Cardiac muscle cell (in vitro differentiated cells and primary cell): ENCODE results near the gene TTC1. TPM values are rescaled to one million over a fixed set of nuclear protein-coding genes. Genes with fewer than 3 reads are reported as not detected.
A peak's percentile ranks its signal among the peaks of the same experiment; 100 is the strongest.

Experiments used
- DNase-seq, 2 donors: peaks; one replicate each; pipeline versions ENCODE4 v3.0.0 to v3.0.0-alpha.2; 2010 to 2017; ENCODE audit warnings: low read depth in 1 of 2, low spot score in 1 of 2
- H3K27ac ChIP-seq: fragments of 200-600 bp; sonication (generic); 2 replicates; pipeline ENCODE4 v1.5.1; 2016
- H3K27me3 ChIP-seq: fragments of 200-600 bp; sonication (generic); 2 replicates; pipeline ENCODE4 v1.6.0; 2016; ENCODE audit warnings: control low read depth
- H3K36me3 ChIP-seq: fragments of 200-600 bp; sonication (generic); 2 replicates; pipeline ENCODE4 v1.5.1; 2016; ENCODE audit warnings: control low read depth
- H3K4me1 ChIP-seq: fragments of 200-600 bp; sonication (generic); 2 replicates; pipeline ENCODE4 v1.8.1; 2017; ENCODE audit warnings: low read depth, mild to moderate bottlenecking, mixed run types
- H3K4me3 ChIP-seq: fragments of 200-600 bp; sonication (generic); 2 replicates; pipeline ENCODE4 v1.5.1; 2016; ENCODE audit warnings: mild to moderate bottlenecking
- H3K9me3 ChIP-seq: fragments of 200-600 bp; sonication (generic); 2 replicates; pipeline ENCODE4 v1.5.1; 2017; ENCODE audit warnings: low read depth, mild to moderate bottlenecking, control low read depth
- polyA plus RNA-seq: library from polyadenylated mRNA; unstranded; fragments of >200 nt; fragmentation: Nextera tagmentation; extraction: Ambion mirVana; gene quantifications from 2 replicates; pipeline ENCODE4 v1.2.1, GENCODE V29; 2016
- total RNA-seq: library from RNA; depleted of rRNA; stranded (reverse); fragments of >200 nt; gene quantifications from 2 replicates; pipeline ENCODE4 v1.2.3, GENCODE V29; 2016
- TF ChIP-seq, protein P1 (sequence below): IDR thresholded peaks from 2 replicates; pipeline ENCODE4 v1.5.1; 2012; ENCODE audit warnings: low read depth, mild to moderate bottlenecking, low read length

TTC1 gene
- total and polyA plus RNA-seq, 2 experiments from 2014 or later, result 28.1 to 54.6 TPM

DNA sequence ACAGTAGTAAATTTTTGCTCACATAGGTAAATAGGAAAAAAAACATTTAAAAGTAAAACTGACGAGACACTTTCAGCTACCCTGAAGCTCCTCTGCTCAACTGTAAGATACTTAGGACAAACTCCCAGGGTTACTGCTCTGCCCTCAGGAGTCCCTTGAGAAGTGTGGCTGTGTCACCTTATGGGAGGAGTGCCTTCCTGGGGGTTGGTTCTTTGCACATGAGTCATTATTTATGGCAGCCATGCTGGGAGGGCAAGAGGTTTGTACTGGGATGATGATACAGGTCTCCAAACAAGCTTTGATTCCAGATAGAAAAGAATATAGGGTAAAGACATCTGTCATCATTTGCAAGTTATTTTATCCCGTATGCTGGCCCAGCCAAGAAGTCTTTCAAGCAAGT lies 45.9 kb downstream of the TTC1 start:
- TF ChIP-seq, protein P1, sequence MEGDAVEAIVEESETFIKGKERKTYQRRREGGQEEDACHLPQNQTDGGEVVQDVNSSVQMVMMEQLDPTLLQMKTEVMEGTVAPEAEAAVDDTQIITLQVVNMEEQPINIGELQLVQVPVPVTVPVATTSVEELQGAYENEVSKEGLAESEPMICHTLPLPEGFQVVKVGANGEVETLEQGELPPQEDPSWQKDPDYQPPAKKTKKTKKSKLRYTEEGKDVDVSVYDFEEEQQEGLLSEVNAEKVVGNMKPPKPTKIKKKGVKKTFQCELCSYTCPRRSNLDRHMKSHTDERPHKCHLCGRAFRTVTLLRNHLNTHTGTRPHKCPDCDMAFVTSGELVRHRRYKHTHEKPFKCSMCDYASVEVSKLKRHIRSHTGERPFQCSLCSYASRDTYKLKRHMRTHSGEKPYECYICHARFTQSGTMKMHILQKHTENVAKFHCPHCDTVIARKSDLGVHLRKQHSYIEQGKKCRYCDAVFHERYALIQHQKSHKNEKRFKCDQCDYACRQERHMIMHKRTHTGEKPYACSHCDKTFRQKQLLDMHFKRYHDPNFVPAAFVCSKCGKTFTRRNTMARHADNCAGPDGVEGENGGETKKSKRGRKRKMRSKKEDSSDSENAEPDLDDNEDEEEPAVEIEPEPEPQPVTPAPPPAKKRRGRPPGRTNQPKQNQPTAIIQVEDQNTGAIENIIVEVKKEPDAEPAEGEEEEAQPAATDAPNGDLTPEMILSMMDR, result no peak

DNA sequence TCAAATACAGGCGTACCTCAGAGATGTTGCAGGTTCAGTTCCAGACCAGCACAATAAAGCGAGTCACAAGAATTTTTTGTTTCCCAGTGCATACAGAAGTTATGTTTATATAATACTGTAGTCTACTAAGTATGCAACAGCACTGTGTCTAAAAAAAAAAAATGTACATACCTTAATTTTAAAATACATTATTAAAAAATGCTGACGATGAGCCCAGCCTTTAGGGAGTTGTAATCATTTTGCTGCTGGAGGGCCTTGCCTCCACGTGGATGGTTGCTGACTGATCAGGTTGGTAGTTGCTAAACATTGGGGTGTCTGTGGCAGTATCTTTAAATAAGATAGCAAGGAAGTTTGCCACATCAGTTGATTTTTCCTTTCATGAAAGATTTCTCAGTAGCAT lies 48.3 kb downstream of the TTC1 start:
- Histone ChIP-seq H3K27ac (no peak overlapping the region), H3K9me3 (no peaks in the 10 kb centered on the region), H3K27me3 (no peaks in the 10 kb centered on the region), H3K4me1 (no peaks in the 10 kb centered on the region), H3K36me3 (peaks cover 6% of the 10 kb centered on the region), H3K4me3 (no peak overlapping the region)
- TF ChIP-seq, protein P1, result no peak
- no peak for DNase-seq

More for the DNA sequence above, 45.9 kb downstream of the TTC1 start:
- DNase-seq, result no peak
- no peaks in the 10 kb centered on the region for H3K4me1 ChIP-seq
- H3K27me3 ChIP-seq, result no peaks in the 10 kb centered on the region
- H3K4me3 ChIP-seq, result no peak overlapping the region
- H3K9me3 ChIP-seq, result no peaks in the 10 kb centered on the region
- peaks cover 21% of the 10 kb centered on the region for H3K36me3 ChIP-seq
- H3K27ac ChIP-seq, result no peak overlapping the region

DNA sequence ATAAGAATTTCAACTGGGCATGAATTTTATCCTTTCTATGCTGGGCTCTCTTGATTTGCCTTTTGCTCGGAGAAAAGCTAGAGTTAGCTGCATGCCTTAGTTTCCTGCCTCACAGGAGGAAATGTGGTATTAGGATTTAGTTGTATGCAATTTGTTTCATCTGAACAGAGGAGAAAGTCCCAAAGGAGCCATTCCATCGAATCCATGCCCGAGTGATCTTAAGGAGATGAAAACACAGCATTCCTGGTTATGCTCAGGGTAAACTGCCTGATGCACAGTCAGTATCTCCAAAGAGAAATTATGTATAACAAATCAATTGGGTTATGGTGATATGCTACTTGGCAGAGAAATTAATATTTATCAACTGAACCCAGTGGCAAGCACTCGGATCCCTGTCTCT lies 51.1 kb downstream of the TTC1 start:
- H3K27me3 ChIP-seq, result no peaks in the 10 kb centered on the region
- no peaks in the 10 kb centered on the region for H3K4me1 ChIP-seq
- DNase-seq, result no peak
- H3K36me3 ChIP-seq, result peaks cover 9% of the 10 kb centered on the region
- TF ChIP-seq, protein P1, result no peak
- no peak overlapping the region for H3K4me3 ChIP-seq
- H3K27ac ChIP-seq, result no peak overlapping the region
- H3K9me3 ChIP-seq, result no peaks in the 10 kb centered on the region

DNA sequence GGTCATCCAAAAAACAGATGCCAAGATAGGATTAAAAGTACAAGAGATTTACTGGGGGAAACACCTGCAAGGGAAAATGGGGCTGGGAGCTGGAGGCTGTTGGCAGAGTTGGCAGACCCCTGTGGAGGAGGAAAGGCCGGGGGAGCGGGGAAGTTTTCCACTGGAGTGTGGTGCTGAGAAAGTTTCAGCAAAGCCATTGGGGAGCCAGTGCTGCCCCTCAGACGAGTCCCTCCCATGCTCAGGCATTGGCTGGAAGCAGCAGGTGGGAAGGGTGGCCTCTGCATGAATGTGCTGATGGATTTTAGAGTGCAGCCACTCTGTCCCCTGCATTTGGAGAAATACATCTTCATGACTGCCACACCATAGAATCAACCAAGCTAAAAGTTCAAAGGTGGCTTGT lies 52.8 kb downstream of the TTC1 start:
- TF ChIP-seq, protein P1, result no peak
- Histone ChIP-seq H3K4me3 (no peak overlapping the region), H3K27me3 (no peaks in the 10 kb centered on the region), H3K36me3 (peaks cover 14% of the 10 kb centered on the region), H3K4me1 (no peaks in the 10 kb centered on the region), H3K27ac (no peak overlapping the region), H3K9me3 (no peaks in the 10 kb centered on the region)
- DNase-seq, result no peak

DNA sequence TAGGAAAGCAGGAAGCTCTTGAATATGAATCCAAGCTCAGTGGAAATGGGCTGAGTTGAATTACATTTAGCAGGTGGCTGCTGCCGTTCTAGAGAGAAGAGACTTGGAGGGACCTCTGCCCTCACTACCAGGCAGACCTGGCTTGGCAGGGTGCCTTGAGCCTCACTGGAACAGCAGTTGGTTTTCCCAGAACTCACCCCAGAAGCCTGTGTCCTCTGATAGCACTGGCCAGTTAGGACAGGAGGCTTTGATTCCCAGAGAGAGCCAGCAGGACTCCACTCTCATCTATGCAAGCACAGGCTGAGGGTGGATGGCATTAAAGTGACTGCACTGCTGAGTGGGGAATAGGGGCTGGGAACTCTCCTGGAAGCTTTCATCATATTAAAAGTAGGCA lies 55.5 kb downstream of the TTC1 start:
- Histone ChIP-seq H3K4me3 (no peak overlapping the region), H3K27ac (peak overlapping the region; percentile 51), H3K9me3 (no peaks in the 10 kb centered on the region), H3K27me3 (no peaks in the 10 kb centered on the region), H3K4me1 (no peaks in the 10 kb centered on the region), H3K36me3 (peaks cover 11% of the 10 kb centered on the region)
- no peak for DNase-seq
- TF ChIP-seq, protein P1, result no peak
